ENCODE data around the gene HDAC8.
"Not testable (repeated sequence)": the region's sequence is repeated elsewhere in the genome, so short reads cannot be mapped to it uniquely, and the experiment has no call there.

The HDAC8 gene

GRCh38 chrX:72368796-72369195 is 203.8 kb downstream of the HDAC8 start:
- DNase-seq: no peak

GRCh38 chrX:72367516-72367915 is 205.1 kb downstream of the HDAC8 start:
- DNase-seq: no peak

GRCh38 chrX:72366701-72367454 is 205.8 kb downstream of the HDAC8 start:
- DNase-seq: no peak

- no peak for DNase-seq
Observed at GRCh38 chrX:72366178-72366577, 206.5 kb downstream of the HDAC8 start.

- no peak for DNase-seq
Observed at GRCh38 chrX:72365126-72365525, 207.5 kb downstream of the HDAC8 start.

GRCh38 chrX:72360326-72360725 is 212.3 kb downstream of the HDAC8 start:
- no peak for DNase-seq

GRCh38 chrX:72358313-72358712 is 214.3 kb downstream of the HDAC8 start:
- no peak for DNase-seq

- no peak for DNase-seq
Observed at GRCh38 chrX:72352786-72353185, 219.9 kb downstream of the HDAC8 start.

GRCh38 chrX:72351606-72352334 is 220.9 kb downstream of the HDAC8 start:
- DNase-seq: no peak

GRCh38 chrX:72349190-72349589 is 223.5 kb downstream of the HDAC8 start:
- no peak for DNase-seq

- no peak for DNase-seq
Observed at GRCh38 chrX:72348247-72348979, 224.2 kb downstream of the HDAC8 start.

GRCh38 chrX:72347366-72347765 is 225.3 kb downstream of the HDAC8 start:
- DNase-seq: no peak

GRCh38 chrX:72346302-72346949 is 226.2 kb downstream of the HDAC8 start:
- DNase-seq: no peak

- DNase-seq: no peak
Observed at GRCh38 chrX:72340626-72341025, 232.0 kb downstream of the HDAC8 start.

GRCh38 chrX:72340041-72340440 is 232.6 kb downstream of the HDAC8 start:
- DNase-seq: no peak

- no peak for DNase-seq
Observed at GRCh38 chrX:72330131-72330530, 242.5 kb downstream of the HDAC8 start.

GRCh38 chrX:72326605-72327300 is 245.9 kb downstream of the HDAC8 start:
- no peak for DNase-seq

- not testable (repeated sequence) for DNase-seq
Observed at GRCh38 chrX:72319651-72320050, 253.0 kb downstream of the HDAC8 start.

GRCh38 chrX:72317139-72317538 is 255.5 kb downstream of the HDAC8 start:
- DNase-seq: no peak

GRCh38 chrX:72316408-72317110 is 256.1 kb downstream of the HDAC8 start:
- no peak for DNase-seq

GRCh38 chrX:72314881-72315280 is 257.8 kb downstream of the HDAC8 start:
- DNase-seq: no peak
